ENCODE measurements around the gene GABBR2. TPM values are rescaled to one million over a fixed set of nuclear protein-coding genes. Genes with fewer than 3 reads are reported as not detected.

The GABBR2 gene
- total RNA-seq, 4 donors from 2014 or later: under 0.01 to 0.62 TPM; not detected in 2

GRCh38 chr9:98449871-98450270 lies 258.9 kb downstream of the GABBR2 start:
- DNase-seq: no peak
- Histone ChIP-seq H3K27me3 (no peaks in the 10 kb centered on the region), H3K27ac (no peak overlapping the region), H3K4me1 (no peaks in the 10 kb centered on the region), H3K9me3 (no peaks in the 10 kb centered on the region), H3K4me3 (no peak overlapping the region), H3K36me3 (no peaks in the 10 kb centered on the region)
- intact Hi-C loops (cut with DNase I; ENCODE audit: low total_unique reads): no loop called here
- TF ChIP-seq CTCF (IDR thresholded peaks at IDR 0.05): no peak
- no peak for TF ChIP-seq POLR2A (IDR thresholded peaks at IDR 0.05)

GRCh38 chr9:98445576-98445975 lies 263.2 kb downstream of the GABBR2 start:
- no peaks in the 10 kb centered on the region for H3K4me1 ChIP-seq
- H3K27me3 ChIP-seq: no peaks in the 10 kb centered on the region
- intact Hi-C loops (cut with DNase I; ENCODE audit: low total_unique reads): no loop called here
- H3K4me3 ChIP-seq: no peak overlapping the region
- DNase-seq: no peak
- H3K27ac ChIP-seq: no peak overlapping the region
- H3K36me3 ChIP-seq: no peaks in the 10 kb centered on the region
- no peaks in the 10 kb centered on the region for H3K9me3 ChIP-seq
- TF ChIP-seq CTCF (IDR thresholded peaks at IDR 0.05) (no peak), POLR2A (IDR thresholded peaks at IDR 0.05) (no peak)

GRCh38 chr9:98444601-98445000 lies 264.1 kb downstream of the GABBR2 start:
- Histone ChIP-seq H3K4me1 (no peaks in the 10 kb centered on the region), H3K4me3 (no peak overlapping the region), H3K27me3 (no peaks in the 10 kb centered on the region), H3K9me3 (no peaks in the 10 kb centered on the region), H3K36me3 (no peaks in the 10 kb centered on the region), H3K27ac (no peak overlapping the region)
- TF ChIP-seq POLR2A (IDR thresholded peaks at IDR 0.05) (no peak), CTCF (IDR thresholded peaks at IDR 0.05) (no peak)
- no peak for DNase-seq
- intact Hi-C loops (cut with DNase I; ENCODE audit: low total_unique reads): no loop called here

- no peak for DNase-seq
- H3K4me1 ChIP-seq: no peaks in the 10 kb centered on the region
Measured at GRCh38 chr9:98442541-98442940, 266.2 kb downstream of the GABBR2 start.

GRCh38 chr9:98442114-98442513 lies 266.6 kb downstream of the GABBR2 start:
- H3K27ac ChIP-seq: no peak overlapping the region
- no peaks in the 10 kb centered on the region for H3K9me3 ChIP-seq
- H3K36me3 ChIP-seq: no peaks in the 10 kb centered on the region
- intact Hi-C loops (cut with DNase I; ENCODE audit: low total_unique reads): no loop called here
- TF ChIP-seq CTCF (IDR thresholded peaks at IDR 0.05) (no peak), POLR2A (IDR thresholded peaks at IDR 0.05) (no peak)
- H3K4me3 ChIP-seq: no peak overlapping the region
- no peak for DNase-seq
- no peaks in the 10 kb centered on the region for H3K27me3 ChIP-seq
- no peaks in the 10 kb centered on the region for H3K4me1 ChIP-seq

More at GRCh38 chr9:98442541-98442940, 266.2 kb downstream of the GABBR2 start:
- intact Hi-C loops (cut with DNase I; ENCODE audit: low total_unique reads): no loop called here
- no peak overlapping the region for H3K27ac ChIP-seq
- H3K27me3 ChIP-seq: no peaks in the 10 kb centered on the region
- H3K9me3 ChIP-seq: no peaks in the 10 kb centered on the region
- no peaks in the 10 kb centered on the region for H3K36me3 ChIP-seq
- no peak for TF ChIP-seq POLR2A (IDR thresholded peaks at IDR 0.05)
- TF ChIP-seq CTCF (IDR thresholded peaks at IDR 0.05): no peak
- H3K4me3 ChIP-seq: no peak overlapping the region

Measured in uterus (tissue), 4 donors.